Activated CD4-positive, alpha-beta T cell treated with anti-CD3 and anti-CD28 coated beads for 36 hours (primary cell): Measurements from ENCODE around the gene CHERP. TPM values are rescaled to one million over a fixed set of nuclear protein-coding genes. Genes with fewer than 3 reads are reported as not detected.
"Not testable (repeated sequence)": the region's sequence is repeated elsewhere in the genome, so short reads cannot be mapped to it uniquely, and the experiment has no call there.

ENCODE experiments used
- ATAC-seq: fragments of 200-7000 bp; cut with Tn5 transposase; one replicate; pipeline ENCODE4 v1.10.0; 2021; ENCODE audit warnings: mild to moderate bottlenecking, moderate library complexity
- CTCF ChIA-PET: fragments of 350-600 bp; sonication (Branson Sonifier 250); formaldehyde crosslinking; loops from one replicate; lab custom pipeline; 2021; ENCODE audit warnings: antibody characterized with exemption; lab: Charles Lee
- POLR2A ChIA-PET: fragments of 350-600 bp; sonication (Branson Sonifier 250); formaldehyde crosslinking; loops from one replicate; lab custom pipeline; 2021; ENCODE audit warnings: antibody characterized with exemption, inconsistent platforms; lab: Charles Lee
- DNase-seq: peaks from one replicate; pipeline ENCODE4 v3.0.0-alpha.2; 2020
- H3K27ac Mint-ChIP-seq: one replicate; pipeline ENCODE4 v1.8.0; 2021; ENCODE audit warnings: mixed read lengths
- H3K27me3 Mint-ChIP-seq: one replicate; pipeline ENCODE4 v1.8.0; 2021; ENCODE audit warnings: mixed read lengths
- H3K36me3 Mint-ChIP-seq: one replicate; pipeline ENCODE4 v1.8.0; 2021; ENCODE audit warnings: low read depth, mixed read lengths
- H3K4me1 Mint-ChIP-seq: one replicate; pipeline ENCODE4 v1.8.0; 2021; ENCODE audit warnings: mixed read lengths
- H3K4me3 Mint-ChIP-seq: one replicate; pipeline ENCODE4 v1.8.0; 2021; ENCODE audit warnings: mild to moderate bottlenecking, moderate library complexity, mixed read lengths
- H3K9me3 Mint-ChIP-seq: one replicate; pipeline ENCODE4 v1.8.0; 2021; ENCODE audit warnings: low read depth, mixed read lengths
- intact Hi-C, 2 experiments: fragments of 100-400 bp; cut with DNase I in 1 of 2; cut with micrococcal nuclease in 1 of 2; formaldehyde crosslinking; loops; one replicate each; pipeline versions ENCODE4 v1.14.2 to v1.15.1; 2022 to 2024; cut with DNase I, micrococcal nuclease
- total RNA-seq, 2 experiments: library from RNA; stranded (reverse); gene quantifications; one replicate each; pipeline ENCODE4 v1.2.3, GENCODE V29; 2021

Gene CHERP
- total RNA-seq, 2 experiments from 2014 or later, result 57.9 to 64.8 TPM

DNA sequence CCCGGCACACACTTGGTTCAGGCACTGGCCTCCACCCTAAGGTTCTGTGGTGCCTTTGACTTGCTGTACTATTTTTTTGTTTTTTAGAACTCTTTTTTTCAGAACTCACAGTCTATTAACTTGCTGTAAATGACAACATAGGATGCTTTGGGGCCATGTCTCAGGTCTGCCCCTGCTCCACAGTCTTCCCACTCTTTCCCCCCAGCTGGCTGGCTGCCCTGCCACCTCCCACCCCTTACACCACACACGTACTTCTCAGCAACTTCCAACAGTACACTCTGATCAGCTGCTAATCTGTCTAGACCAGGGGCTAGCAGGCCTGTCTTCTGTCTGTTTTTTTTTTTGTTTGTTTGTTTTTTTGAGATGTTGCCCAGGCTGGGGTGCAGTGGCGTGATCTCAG is 38.0 kb downstream of the CHERP start:
- ChIA-PET CTCF (interaction anchor here (0.6 kb wide), 2 partner anchors 20 to 134 kb away, joined by 3 to 7 read pairs; no protein-coding TSS in a partner anchor), POLR2A (no interaction called here)
- ATAC-seq (no peak), DNase-seq (no peak)
- Mint-ChIP-seq H3K27ac (no peak overlapping the region), H3K9me3 (no peaks in the 10 kb centered on the region), H3K36me3 (peaks cover 21% of the 10 kb centered on the region), H3K4me3 (no peak overlapping the region), H3K4me1 (no peaks in the 10 kb centered on the region), H3K27me3 (no peaks in the 10 kb centered on the region)
- intact Hi-C loops, result no loop called here

DNA sequence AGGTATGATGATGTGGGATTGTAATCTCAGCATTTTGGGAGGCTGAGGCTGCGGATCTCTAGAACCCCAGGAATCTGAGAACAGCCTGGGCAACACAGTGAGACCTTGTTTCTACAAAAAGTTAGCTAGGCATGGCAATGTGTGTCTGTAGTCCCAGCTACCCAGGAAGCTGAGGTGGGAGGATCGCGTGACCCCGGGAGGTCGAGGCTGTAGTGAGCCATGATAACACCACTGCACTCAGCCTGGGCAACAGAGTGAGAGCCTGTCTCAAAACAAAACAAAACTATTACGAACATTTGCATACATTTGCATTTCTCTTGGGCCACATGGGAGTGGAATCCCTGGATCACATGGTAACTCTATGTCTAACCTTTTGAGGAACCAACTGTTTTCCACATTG is 44.4 kb downstream of the CHERP start:
- CTCF ChIA-PET, result interaction anchor here (0.9 kb wide), 1 partner anchor 17 kb away, joined by 3 read pairs; no protein-coding TSS in a partner anchor
- no peaks in the 10 kb centered on the region for H3K9me3 Mint-ChIP-seq
- no peaks in the 10 kb centered on the region for H3K27me3 Mint-ChIP-seq
- H3K36me3 Mint-ChIP-seq, result peaks cover 11% of the 10 kb centered on the region
- H3K4me1 Mint-ChIP-seq, result peaks cover 13% of the 10 kb centered on the region
- no peak overlapping the region for H3K27ac Mint-ChIP-seq
- H3K4me3 Mint-ChIP-seq, result peak overlapping the region; percentile 89
- ATAC-seq (no peak), DNase-seq (no peak)
- intact Hi-C loops, result loop anchor here in 1 of 2 experiments (2.0 kb wide), 1 partner anchor 661 kb away; no protein-coding TSS in a partner anchor
- POLR2A ChIA-PET, result no interaction called here

DNA sequence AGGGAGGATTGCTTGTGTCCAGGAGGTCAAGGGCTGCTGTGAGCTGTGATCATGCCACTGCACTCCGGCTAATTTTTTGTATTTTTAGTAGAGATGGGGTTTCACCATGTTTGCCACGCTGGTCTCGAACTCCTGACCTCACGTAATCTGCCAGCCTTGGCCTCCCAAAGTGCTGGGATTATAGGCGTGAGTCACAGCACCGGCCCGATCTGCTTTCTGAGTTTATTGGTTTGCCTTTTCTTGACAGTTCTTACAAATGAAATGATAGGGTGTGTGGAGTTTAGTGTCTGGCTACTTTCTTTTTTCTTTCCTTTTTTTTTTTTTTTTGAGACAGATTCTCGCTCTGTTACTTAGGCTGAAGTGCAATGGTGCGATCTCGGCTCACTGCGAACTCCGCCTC is 45.2 kb downstream of the CHERP start:
- ChIA-PET POLR2A (no interaction called here), CTCF (no interaction called here)
- H3K27me3 Mint-ChIP-seq, result no peaks in the 10 kb centered on the region
- intact Hi-C loops, result loop anchor here in 1 of 2 experiments (2.0 kb wide), 1 partner anchor 660 kb away; no protein-coding TSS in a partner anchor
- H3K27ac Mint-ChIP-seq, result no peak overlapping the region
- peak overlapping the region; percentile 89 for H3K4me3 Mint-ChIP-seq
- ATAC-seq (no peak), DNase-seq (no peak)
- H3K9me3 Mint-ChIP-seq, result no peaks in the 10 kb centered on the region
- peaks cover 13% of the 10 kb centered on the region for H3K4me1 Mint-ChIP-seq
- peaks cover 7% of the 10 kb centered on the region for H3K36me3 Mint-ChIP-seq

DNA sequence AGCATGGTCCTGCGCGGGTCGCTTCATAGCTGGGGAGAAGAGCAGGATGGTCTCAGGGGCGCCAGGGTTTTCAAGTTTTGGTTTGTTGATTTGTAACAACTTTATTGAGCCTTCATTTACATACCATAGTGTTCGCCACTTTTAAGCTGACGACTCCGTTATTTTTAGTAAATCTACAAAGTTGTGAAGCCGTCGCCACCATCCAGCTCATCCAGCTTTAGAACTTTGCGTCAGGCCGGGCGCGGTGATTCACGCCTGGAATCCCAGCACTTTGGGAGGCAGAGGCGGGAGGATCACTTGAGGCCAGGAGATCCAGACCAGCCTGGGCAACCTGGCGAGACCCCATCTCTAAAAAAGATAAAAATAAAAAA is 45.6 kb downstream of the CHERP start:
- intact Hi-C loops, result loop anchor here (1.0 to 2.0 kb wide), 14 partner anchors 24 to 771 kb away; partner anchors contain the start of genes CHERP (in 2 of the 2), MED26 (in 2 of the 2), AP1M1 (in 1 of the 2) and BABAM1 (in 1 of the 2)
- ChIA-PET CTCF (no interaction called here), POLR2A (interaction anchor here (0.5 kb wide), 1 partner anchor 159 kb away, joined by 4 read pairs; no protein-coding TSS in a partner anchor)
- peaks cover 7% of the 10 kb centered on the region for H3K36me3 Mint-ChIP-seq
- H3K9me3 Mint-ChIP-seq, result no peaks in the 10 kb centered on the region
- no peaks in the 10 kb centered on the region for H3K27me3 Mint-ChIP-seq
- DNase-seq (no peak), ATAC-seq (no peak)
- peak overlapping the region; percentile 31 for H3K27ac Mint-ChIP-seq
- peaks cover 13% of the 10 kb centered on the region for H3K4me1 Mint-ChIP-seq
- peak overlapping the region; percentile 89 for H3K4me3 Mint-ChIP-seq

DNA sequence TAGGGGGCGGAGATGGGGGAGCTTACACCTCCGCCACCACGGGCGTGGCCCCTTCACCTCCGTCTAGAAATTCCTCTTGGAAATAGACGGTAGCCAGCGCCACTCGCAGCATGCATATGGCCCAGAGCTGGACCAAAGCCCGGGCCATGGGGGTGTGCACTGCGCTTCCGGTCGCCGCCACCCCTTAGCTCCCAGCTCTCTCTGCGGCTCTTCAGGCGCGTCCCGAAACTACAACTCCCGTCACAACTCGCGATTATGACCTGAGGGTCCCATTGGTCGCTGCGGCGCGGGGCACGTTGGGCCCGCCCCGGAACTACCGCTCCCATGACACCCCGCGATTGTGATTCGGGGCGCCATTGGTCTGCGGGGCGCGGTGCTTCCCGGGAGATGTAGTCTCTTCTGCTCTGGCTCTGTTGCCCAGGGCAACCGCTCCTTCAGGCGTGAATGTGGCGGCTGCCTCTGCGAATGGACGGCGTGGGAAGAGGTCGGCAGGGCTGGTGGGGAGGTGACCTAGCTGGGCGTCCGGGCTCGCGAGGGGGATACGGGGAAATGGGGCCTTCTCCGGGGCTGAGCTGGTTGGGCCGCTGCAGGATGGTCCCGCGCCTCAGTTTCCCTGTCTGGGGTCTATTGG is 46.1 kb downstream of the CHERP start, which contains the start of the genes C19orf44 and CALR3:
C19orf44 (plus strand) TSS at position 413 of the 631 bp plus-strand sequence. CDS start 4,399 bp downstream, outside the sequence.
CALR3 (minus strand) TSS at position 186 of the 631 bp plus-strand sequence; CDS start at position 148, 38 bp downstream.
- no peaks in the 10 kb centered on the region for H3K27me3 Mint-ChIP-seq
- peak; percentile 99 for DNase-seq
- peak; percentile 99 for ATAC-seq
- peak within 1 kb of the TSS; percentile 79 for H3K27ac Mint-ChIP-seq
- no peaks in the 10 kb centered on the region for H3K9me3 Mint-ChIP-seq
- intact Hi-C loops, result loop anchor here (1.0 to 2.0 kb wide), 14 partner anchors 24 to 771 kb away; partner anchors contain the start of genes CHERP (in 2 of the 2), MED26 (in 2 of the 2), AP1M1 (in 1 of the 2) and BABAM1 (in 1 of the 2)
- H3K36me3 Mint-ChIP-seq, result peaks cover 5% of the 10 kb centered on the region
- POLR2A ChIA-PET, result interaction anchor here (0.5 to 0.9 kb wide), 2 partner anchors 21 to 159 kb away, joined by 3 to 4 read pairs; no protein-coding TSS in a partner anchor
- H3K4me3 Mint-ChIP-seq, result peak within 1 kb of the TSS; percentile 89
- CTCF ChIA-PET, result interaction anchor here (0.7 to 1.1 kb wide), 2 partner anchors 27 to 291 kb away, joined by 3 read pairs; no protein-coding TSS in a partner anchor
- H3K4me1 Mint-ChIP-seq, result peaks cover 13% of the 10 kb centered on the region

DNA sequence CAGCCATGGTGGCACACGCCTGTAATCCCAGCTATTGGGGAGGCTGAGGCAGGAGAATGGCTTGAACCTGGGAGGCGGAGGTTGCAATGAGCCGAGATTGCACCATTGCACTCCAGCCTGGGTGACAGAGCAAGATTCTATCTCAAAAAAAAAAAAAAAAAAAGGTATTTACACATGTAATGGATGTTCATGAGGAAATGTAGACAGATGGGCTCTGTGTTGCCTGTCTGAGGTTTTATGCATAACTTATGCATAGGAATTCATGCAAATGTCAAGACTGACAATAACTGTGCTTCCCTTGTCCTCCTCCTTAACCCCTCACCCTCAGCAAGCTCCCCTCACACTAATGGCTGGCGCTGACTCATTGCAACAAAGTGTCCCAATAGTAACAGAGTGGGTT is 55.8 kb downstream of the CHERP start:
- CTCF ChIA-PET, result interaction anchor here (0.6 kb wide), 1 partner anchor 282 kb away, joined by 3 read pairs; no protein-coding TSS in a partner anchor
- H3K9me3 Mint-ChIP-seq, H3K27ac Mint-ChIP-seq, H3K27me3 Mint-ChIP-seq, H3K36me3 Mint-ChIP-seq, intact Hi-C loops, H3K4me3 Mint-ChIP-seq, H3K4me1 Mint-ChIP-seq, POLR2A ChIA-PET, DNase-seq, ATAC-seq: not testable (repeated sequence)

DNA sequence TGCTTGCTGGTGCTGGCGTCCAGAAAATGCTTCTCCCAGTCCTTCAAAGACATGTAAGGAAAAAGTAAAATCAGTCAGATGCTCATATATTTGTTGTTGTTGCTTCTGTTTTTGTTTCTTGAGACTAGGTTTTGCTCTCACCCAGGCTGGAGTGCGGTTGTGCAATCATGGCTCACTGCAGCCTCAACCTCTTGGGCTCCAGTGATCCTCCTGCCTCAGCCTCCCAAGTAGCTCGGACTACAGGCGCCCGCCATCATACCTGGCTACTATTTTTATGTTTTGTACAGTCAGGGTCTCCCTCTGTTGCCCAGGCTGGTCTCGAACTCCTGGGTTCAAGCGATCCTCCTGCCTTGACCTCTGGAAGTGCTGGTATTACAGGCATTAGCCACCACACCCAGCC is 59.5 kb downstream of the CHERP start:
- no peak for DNase-seq
- Mint-ChIP-seq H3K4me1 (no peaks in the 10 kb centered on the region), H3K4me3 (no peak overlapping the region), H3K27ac (no peak overlapping the region), H3K27me3 (no peaks in the 10 kb centered on the region), H3K9me3 (no peaks in the 10 kb centered on the region), H3K36me3 (no peaks in the 10 kb centered on the region)
- ATAC-seq, result no peak
- intact Hi-C loops, result no loop called here
- ChIA-PET POLR2A (no interaction called here), CTCF (no interaction called here)

DNA sequence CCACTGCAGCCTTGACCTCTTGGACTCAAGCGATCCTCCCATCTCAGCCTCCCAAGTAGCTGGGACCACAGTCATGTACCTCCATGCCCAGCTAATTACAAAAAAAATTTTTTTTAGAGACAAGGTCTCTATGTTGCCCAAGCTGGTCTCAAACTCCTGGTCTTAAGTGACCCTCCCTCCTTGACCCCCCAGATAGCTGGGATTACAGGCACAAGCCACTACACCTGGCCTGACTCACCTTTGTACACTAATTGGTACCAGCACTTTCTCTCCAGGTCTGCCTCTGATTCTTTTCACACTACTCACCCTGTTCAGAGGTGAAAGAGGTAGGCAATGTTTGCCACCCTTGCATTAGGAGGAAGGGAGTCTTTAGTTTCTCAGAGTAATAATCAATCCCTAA is 64.9 kb downstream of the CHERP start:
- POLR2A ChIA-PET, result no interaction called here
- no peaks in the 10 kb centered on the region for H3K9me3 Mint-ChIP-seq

DNA sequence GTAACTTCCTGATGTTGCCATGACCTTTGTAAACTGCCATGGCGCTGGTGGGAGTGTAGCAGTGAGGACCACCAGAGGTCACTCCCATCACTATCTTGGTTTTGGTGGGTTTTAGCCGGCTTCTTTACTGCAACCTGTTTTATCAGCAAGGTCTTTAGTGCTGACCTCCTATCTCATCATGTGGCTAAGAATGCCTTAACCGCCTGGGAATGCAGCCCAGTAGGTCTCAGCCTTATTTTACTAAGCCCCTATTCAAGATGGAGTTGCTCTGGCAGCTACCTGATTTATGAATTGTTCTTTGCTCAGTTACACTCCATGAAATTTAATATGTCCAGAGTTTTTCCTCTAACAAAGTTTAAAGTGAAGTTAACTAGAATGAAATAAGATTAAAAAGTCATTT is 65.8 kb downstream of the CHERP start:
- CTCF ChIA-PET, result interaction anchor here (0.7 kb wide), 1 partner anchor 8 kb away, joined by 3 read pairs; no protein-coding TSS in a partner anchor
- no peak overlapping the region for H3K27ac Mint-ChIP-seq
- H3K27me3 Mint-ChIP-seq, result peaks cover 2% of the 10 kb centered on the region
- POLR2A ChIA-PET, result no interaction called here
- H3K4me3 Mint-ChIP-seq, result no peak overlapping the region
- ATAC-seq (no peak), DNase-seq (no peak)
- H3K36me3 Mint-ChIP-seq, result no peaks in the 10 kb centered on the region
- no peaks in the 10 kb centered on the region for H3K4me1 Mint-ChIP-seq
- intact Hi-C loops, result loop anchor here in 1 of 2 experiments (10.0 kb wide), 1 partner anchor 788 kb away; the partner anchor contains the start of genes BABAM1 and USHBP1
- H3K9me3 Mint-ChIP-seq, result no peaks in the 10 kb centered on the region

More for the DNA sequence above, 64.9 kb downstream of the CHERP start:
- no peak overlapping the region for H3K4me3 Mint-ChIP-seq
- H3K27ac Mint-ChIP-seq, result no peak overlapping the region
- ATAC-seq, result no peak
- DNase-seq, result no peak
- H3K36me3 Mint-ChIP-seq, result no peaks in the 10 kb centered on the region
- intact Hi-C loops, result loop anchor here in 1 of 2 experiments (10.0 kb wide), 1 partner anchor 787 kb away; the partner anchor contains the start of genes BABAM1 and USHBP1
- CTCF ChIA-PET, result interaction anchor here (0.6 kb wide), 1 partner anchor 95 kb away, joined by 3 read pairs; no protein-coding TSS in a partner anchor
- H3K4me1 Mint-ChIP-seq, result no peaks in the 10 kb centered on the region
- H3K27me3 Mint-ChIP-seq, result peaks cover 2% of the 10 kb centered on the region

DNA sequence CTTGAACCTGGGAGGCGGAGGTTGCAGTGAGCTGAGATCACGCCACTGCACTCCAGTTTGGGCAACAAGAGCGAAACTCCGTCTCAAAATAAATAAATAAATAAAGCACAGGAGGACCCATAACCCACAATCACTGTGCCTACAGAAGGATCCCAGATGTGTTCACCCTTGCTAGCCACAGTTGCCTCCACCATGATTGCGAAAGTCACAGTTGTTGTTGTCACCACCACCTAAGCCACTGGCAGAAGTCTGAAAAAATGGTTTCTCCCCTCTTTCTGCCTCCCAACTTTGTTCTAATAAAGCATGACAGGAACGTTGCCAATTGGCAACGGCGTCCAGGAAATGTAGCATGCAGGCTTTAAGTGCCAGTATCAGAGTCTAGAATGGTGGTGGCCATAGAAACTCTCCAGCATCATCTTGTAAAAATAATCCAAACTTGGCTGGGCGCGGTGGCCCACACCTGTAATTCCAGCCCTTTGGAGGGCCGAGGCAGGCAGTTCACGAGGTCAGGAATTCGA is 68.3 kb downstream of the CHERP start:
- no peaks in the 10 kb centered on the region for H3K36me3 Mint-ChIP-seq
- ATAC-seq (no peak), DNase-seq (no peak)
- ChIA-PET POLR2A (no interaction called here), CTCF (no interaction called here)
- H3K9me3 Mint-ChIP-seq, result no peaks in the 10 kb centered on the region
- H3K27ac Mint-ChIP-seq, result no peak overlapping the region
- intact Hi-C loops, result loop anchor here in 1 of 2 experiments (5.0 to 10.0 kb wide), 2 partner anchors 753 to 791 kb away; partner anchors contain the start of genes BABAM1, OCEL1 and USHBP1
- H3K4me3 Mint-ChIP-seq, result no peak overlapping the region
- peaks cover 2% of the 10 kb centered on the region for H3K27me3 Mint-ChIP-seq
- peaks cover 20% of the 10 kb centered on the region for H3K4me1 Mint-ChIP-seq

DNA sequence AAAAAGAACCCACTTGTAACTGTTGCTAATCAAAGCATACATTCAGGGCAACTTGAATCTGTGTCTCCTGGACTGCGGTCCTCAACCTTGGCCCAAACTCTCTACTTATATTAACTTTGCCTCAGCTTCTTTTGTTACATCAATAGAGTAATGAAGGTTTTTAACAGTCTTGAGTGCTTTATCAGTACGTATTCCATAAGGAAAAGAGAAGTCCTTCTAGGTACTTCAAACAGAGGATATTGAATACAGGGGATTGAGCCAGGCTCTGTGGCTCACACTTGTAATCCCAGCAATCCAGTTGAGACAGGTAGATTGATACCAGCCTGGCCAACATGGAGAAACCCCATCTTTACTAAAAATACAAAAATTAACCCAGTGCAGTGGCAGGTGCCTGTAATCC is 69.2 kb downstream of the CHERP start:
- no peak for DNase-seq
- Mint-ChIP-seq H3K4me1 (peaks cover 27% of the 10 kb centered on the region), H3K36me3 (no peaks in the 10 kb centered on the region), H3K27ac (no peak overlapping the region), H3K9me3 (no peaks in the 10 kb centered on the region), H3K4me3 (no peak overlapping the region), H3K27me3 (peaks cover 2% of the 10 kb centered on the region)
- no peak for ATAC-seq
- intact Hi-C loops, result loop anchor here in 1 of 2 experiments (1.0 to 10.0 kb wide), 8 partner anchors 23 to 792 kb away; partner anchors contain the start of genes BABAM1, C19orf44, CALR3 and CHERP
- POLR2A ChIA-PET, result interaction anchor here (1.6 kb wide), 1 partner anchor 17 kb away, joined by 4 read pairs; no protein-coding TSS in a partner anchor
- CTCF ChIA-PET, result interaction anchor here (0.6 kb wide), 1 partner anchor 32 kb away, joined by 3 read pairs; no protein-coding TSS in a partner anchor
